H1 (cell line): ENCODE data around the gene ADAMTS16. TPM values are rescaled to one million over a fixed set of nuclear protein-coding genes. Genes with fewer than 3 reads are reported as not detected.

Source experiments
- CTCF ChIA-PET: fragments of 300-600 bp; sonication (Branson Sonifier 250); formaldehyde crosslinking; loops from one replicate; lab custom pipeline; 2021; ENCODE audit not compliant: partially characterized antibody; lab: Charles Lee
- POLR2A ChIA-PET: fragments of 300-600 bp; sonication (Branson Sonifier 250); formaldehyde crosslinking; loops from one replicate; lab custom pipeline; 2021; ENCODE audit warnings: inconsistent platforms; ENCODE audit not compliant: partially characterized antibody; lab: Charles Lee
- DNase-seq, 2 experiments: peaks; one replicate each; pipeline versions ENCODE4 v3.0.0 to v3.0.0-alpha.2; 2010 to 2022; ENCODE audit warnings: low spot score in 2 of 2, low read depth in 1 of 2, mixed read lengths in 1 of 2
- FAIRE-seq: peaks from 2 replicates; lab custom pipeline; 2011; peaks lifted over from hg19 to GRCh38; lab: Jason Lieb, UNC
- H2AFZ ChIP-seq: 2 replicates; pipeline ENCODE4 v1.8.1; 2012; ENCODE audit warnings: low read length, inconsistent platforms
- H2AK5ac ChIP-seq: 2 replicates; pipeline ENCODE4 v1.6.1; 2013; ENCODE audit warnings: low read depth, low read length
- H2BK120ac ChIP-seq: replicated peaks from 2 replicates; pipeline ENCODE3; 2013; ENCODE audit warnings: low read depth, low read length, inconsistent platforms
- H2BK12ac ChIP-seq: 2 replicates; pipeline ENCODE4 v1.6.1; 2013; ENCODE audit warnings: low read depth, low read length
- H2BK15ac ChIP-seq: 2 replicates; pipeline ENCODE4 v1.6.1; 2013; ENCODE audit warnings: low read length
- H2BK20ac ChIP-seq: 2 replicates; pipeline ENCODE4 v1.6.1; 2013; ENCODE audit warnings: low read length
- H2BK5ac ChIP-seq: 2 replicates; pipeline ENCODE4 v1.6.1; 2013; ENCODE audit warnings: low read depth, low read length
- H3K14ac ChIP-seq: 2 replicates; pipeline ENCODE4 v1.6.1; 2013; ENCODE audit warnings: inconsistent platforms; ENCODE audit not compliant: insufficient read length
- H3K18ac ChIP-seq: 2 replicates; pipeline ENCODE4 v1.6.1; 2013; ENCODE audit warnings: low read length; ENCODE audit errors: extremely low read depth
- H3K23ac ChIP-seq: 2 replicates; pipeline ENCODE4 v1.6.1; 2013; ENCODE audit warnings: inconsistent platforms; ENCODE audit not compliant: insufficient read length
- H3K23me2 ChIP-seq: 2 replicates; pipeline ENCODE4 v1.6.1; 2013; ENCODE audit warnings: low read depth, low read length
- H3K27ac ChIP-seq: 2 replicates; pipeline ENCODE4 v1.6.1; 2011; ENCODE audit warnings: low read depth, low read length, inconsistent platforms
- H3K27me3 ChIP-seq, 4 experiments: replicated peaks in 1 of 4; 1 replicate in 1 of 4; 2 replicates in 3 of 4; pipeline versions ENCODE4 v1.6.1 to v1.8.1; 2011 to 2013; ENCODE audit warnings: low read length in 3 of 4, mild to moderate bottlenecking in 3 of 4, inconsistent platforms in 2 of 4, mixed read lengths in 2 of 4, moderate library complexity in 1 of 4; ENCODE audit not compliant: control insufficient read depth in 3 of 4, insufficient read depth in 3 of 4; ENCODE audit errors: extremely low read depth in 1 of 4
- H3K36me3 ChIP-seq, 4 experiments: 2 replicates each; pipeline versions ENCODE4 v1.6.1 to v1.8.1; 2011 to 2013; ENCODE audit warnings: mild to moderate bottlenecking in 4 of 4, low read length in 3 of 4, moderate library complexity in 2 of 4, control low read depth in 1 of 4, inconsistent platforms in 1 of 4; ENCODE audit not compliant: insufficient read depth in 4 of 4, control insufficient read depth in 2 of 4
- H3K4ac ChIP-seq: replicated peaks from 2 replicates; pipeline ENCODE3; 2013; ENCODE audit warnings: low read length, low read depth, mixed read lengths, inconsistent platforms; ENCODE audit not compliant: insufficient read length
- H3K4me1 ChIP-seq, 4 experiments: replicated peaks in 1 of 4; 1 replicate in 1 of 4; 2 replicates in 3 of 4; pipeline versions ENCODE4 v1.6.1 to v1.8.1; 2011 to 2013; ENCODE audit warnings: low read length in 3 of 4, inconsistent platforms in 2 of 4, mixed read lengths in 1 of 4; ENCODE audit not compliant: insufficient read depth in 4 of 4, control insufficient read depth in 3 of 4
- H3K4me2 ChIP-seq, 2 experiments: 2 replicates each; pipeline versions ENCODE4 v1.6.1 to v1.8.1; 2011 to 2013; ENCODE audit warnings: low read depth in 2 of 2, low read length in 2 of 2, control low read depth in 1 of 2, inconsistent platforms in 1 of 2, mild to moderate bottlenecking in 1 of 2; ENCODE audit not compliant: insufficient read depth in 1 of 2
- H3K4me3 ChIP-seq, 4 experiments: fragments of 200-600, 300-600 bp in 1 of 4; sonication (generic), shearing (Covaris generic), sonication (Bioruptor Twin) in 1 of 4; 2 replicates each; pipeline versions ENCODE4 v1.5.1 to v1.8.1; 2011 to 2016; ENCODE audit warnings: low read length in 4 of 4, low read depth in 3 of 4, control low read depth in 2 of 4, inconsistent platforms in 2 of 4, mild to moderate bottlenecking in 2 of 4, mixed read lengths in 1 of 4, moderate library complexity in 1 of 4; ENCODE audit not compliant: insufficient read depth in 2 of 4; ENCODE audit errors: extremely low read depth in 1 of 4
- H3K56ac ChIP-seq: replicated peaks from 2 replicates; pipeline ENCODE3; 2013; ENCODE audit warnings: low read depth, mild to moderate bottlenecking, mixed read lengths, low read length, inconsistent platforms; ENCODE audit not compliant: insufficient read length
- H3K79me1 ChIP-seq: 2 replicates; pipeline ENCODE4 v1.6.1; 2013; ENCODE audit warnings: low read depth, low read length, control low read depth
- H3K79me2 ChIP-seq, 2 experiments: 2 replicates each; pipeline versions ENCODE4 v1.6.1 to v1.8.1; 2012 to 2013; ENCODE audit warnings: low read length in 2 of 2, mild to moderate bottlenecking in 2 of 2, inconsistent platforms in 1 of 2; ENCODE audit not compliant: insufficient read depth in 2 of 2, control insufficient read depth in 1 of 2
- H3K9ac ChIP-seq, 4 experiments: replicated peaks in 1 of 4; 1 replicate in 1 of 4; 2 replicates in 3 of 4; pipeline versions ENCODE4 v1.6.1 to v1.8.1; 2011 to 2013; ENCODE audit warnings: low read depth in 3 of 4, low read length in 3 of 4, control low read depth in 2 of 4, mild to moderate bottlenecking in 2 of 4, moderate library complexity in 2 of 4, inconsistent platforms in 1 of 4; ENCODE audit errors: extremely low read depth in 1 of 4
- H3K9me3 ChIP-seq, 2 experiments: 2 replicates each; pipeline versions ENCODE4 v1.6.1 to v1.8.1; 2012 to 2013; ENCODE audit warnings: mild to moderate bottlenecking in 2 of 2, moderate library complexity in 2 of 2, control low read depth in 1 of 2, inconsistent platforms in 1 of 2, low read depth in 1 of 2, low read length in 1 of 2, mixed read lengths in 1 of 2; ENCODE audit not compliant: insufficient read depth in 2 of 2
- H4K20me1 ChIP-seq, 2 experiments: replicated peaks in 1 of 2; 2 replicates each; pipeline versions ENCODE3 to v1.8.1; 2011 to 2013; ENCODE audit warnings: inconsistent platforms in 2 of 2, low read length in 2 of 2, mild to moderate bottlenecking in 1 of 2; ENCODE audit not compliant: insufficient read depth in 2 of 2, control insufficient read depth in 1 of 2
- H4K5ac ChIP-seq: 2 replicates; pipeline ENCODE4 v1.6.1; 2013; ENCODE audit warnings: low read length, low read depth, mixed read lengths, inconsistent platforms; ENCODE audit not compliant: insufficient read length
- H4K8ac ChIP-seq: 2 replicates; pipeline ENCODE4 v1.8.0; 2013; ENCODE audit warnings: mild to moderate bottlenecking, moderate library complexity, low read length, inconsistent platforms; ENCODE audit not compliant: insufficient read depth; ENCODE audit errors: extremely low read depth
- H4K91ac ChIP-seq: replicated peaks from 2 replicates; pipeline ENCODE3; 2013; ENCODE audit warnings: low read length, mixed read lengths, inconsistent platforms; ENCODE audit not compliant: insufficient read length
- JUND ChIP-seq: IDR thresholded peaks from 2 replicates; pipeline ENCODE4 v1.6.1; 2011; ENCODE audit warnings: mild to moderate bottlenecking, improper control_type of control experiment, low read length
- NANOG ChIP-seq: IDR thresholded peaks from 2 replicates; pipeline ENCODE4 v1.6.1; 2011; ENCODE audit warnings: low read length, low read depth, mild to moderate bottlenecking, inconsistent platforms; ENCODE audit not compliant: insufficient read depth, poor library complexity, severe bottlenecking
- WGBS, 2 experiments: shearing (Covaris generic) in 1 of 2; methylation state at CpG; one replicate each; pipeline versions ENCODE4 v1.1.6 to v1.1.7; 2013 to 2015; ENCODE audit warnings: low lambda C conversion rate in 2 of 2, mixed read lengths in 2 of 2, inconsistent platforms in 1 of 2, low coverage in 1 of 2, missing lambda C conversion rate in 1 of 2; ENCODE audit not compliant: insufficient replicate concordance in 2 of 2, insufficient coverage in 1 of 2, insufficient read length in 1 of 2; ENCODE audit errors: extremely low coverage in 1 of 2, missing lambda C conversion rate in 1 of 2; 5-methylcytosine and 5-hydroxymethylcytosine counted together
- polyA plus RNA-seq, 7 experiments: library from polyadenylated mRNA; depleted of rRNA in 3 of 7; stranded (reverse) in 5 of 7; unstranded in 2 of 7; fragments of >200 nt in 5 of 7; fragments of 200-250 nt in 2 of 7; gene quantifications; 1 replicate in 5 of 7; 2 replicates in 1 of 7; 4 replicates in 1 of 7; pipeline versions ENCODE4 v1.2.1 to v1.2.3, GENCODE V29; 2011 to 2013; ENCODE audit warnings: missing spikeins in 2 of 7, mixed read lengths in 2 of 7
- total RNA-seq: library from RNA; stranded (reverse); fragmentation: NEBNext Ultra II Directional; extraction: Animal tissue kit (Norgen Biotek cat#: 25700); gene quantifications from 2 replicates; pipeline ENCODE4 v1.2.1, GENCODE V29; 2021

ADAMTS16 gene
- total and polyA plus RNA-seq, 2 of the 8 experiments (the other 6 are each of a cell fraction or from before 2014, with no cell fraction given) = 3.7 to 16.0 TPM

- POLR2A ChIA-PET = no interaction called here
- Histone ChIP-seq H3K79me2 (peaks cover 3 to 13% of the 10 kb centered on the region in 2 experiments; a peak in 3 of 4 replicates), H2AK5ac (no peak overlapping the region), H3K36me3 (peaks cover 0 to 26% (median 11%) of the 10 kb centered on the region in 4 experiments; a peak in 5 of 8 replicates), H3K4me3 (no peak overlapping the region), H3K79me1 (0 out of 2 replicates have a peak, but pooled peaks cover 2% of the 10 kb centered on the region), H3K27ac (no peak overlapping the region), H2AFZ (no peak overlapping the region), H3K18ac (no peak overlapping the region), H3K27me3 (no peaks in the 10 kb centered on the region), H4K5ac (no peak overlapping the region), H2BK15ac (no peak overlapping the region), H4K20me1 (no peaks in the 10 kb centered on the region), H2BK20ac (no peak overlapping the region), H3K4me2 (no peak overlapping the region), H3K4ac (no peak overlapping the region), H2BK120ac (no peak overlapping the region), H2BK12ac (no peak overlapping the region), H3K23ac (no peak overlapping the region), H3K4me1 (no peaks in the 10 kb centered on the region), H3K56ac (no peak overlapping the region), H2BK5ac (no peak overlapping the region), H3K14ac (no peak overlapping the region), H3K9ac (no peak overlapping the region), H4K8ac (no peak overlapping the region), H3K23me2 (no peaks in the 10 kb centered on the region), H3K9me3 (peaks cover 6 to 8% of the 10 kb centered on the region in 2 experiments), H4K91ac (no peak overlapping the region)
- 88% methylated on average over 1 of the region's 1 CpG; no CpG with 5 or more reads in 1 of the 2 experiments for WGBS, 2 experiments
- FAIRE-seq (no peak), DNase-seq (no peak)
- CTCF ChIA-PET = interaction anchor here (0.9 to 1.4 kb wide), 3 partner anchors 144 to 270 kb away, joined by 3 read pairs; no protein-coding TSS in a partner anchor
- TF ChIP-seq NANOG = no peak
- no peak for TF ChIP-seq JUND
Measured at GRCh38 chr5:5149154-5149553, 9.0 kb downstream of the ADAMTS16 start.
